Measurements from ENCODE around the gene ABI3BP. TPM values are rescaled to one million over a fixed set of nuclear protein-coding genes. Genes with fewer than 3 reads are reported as not detected.

Gene ABI3BP
- total RNA-seq, 3 donors from 2014 or later, result 13.5 to 70.8 (median 47.0) TPM

DNA sequence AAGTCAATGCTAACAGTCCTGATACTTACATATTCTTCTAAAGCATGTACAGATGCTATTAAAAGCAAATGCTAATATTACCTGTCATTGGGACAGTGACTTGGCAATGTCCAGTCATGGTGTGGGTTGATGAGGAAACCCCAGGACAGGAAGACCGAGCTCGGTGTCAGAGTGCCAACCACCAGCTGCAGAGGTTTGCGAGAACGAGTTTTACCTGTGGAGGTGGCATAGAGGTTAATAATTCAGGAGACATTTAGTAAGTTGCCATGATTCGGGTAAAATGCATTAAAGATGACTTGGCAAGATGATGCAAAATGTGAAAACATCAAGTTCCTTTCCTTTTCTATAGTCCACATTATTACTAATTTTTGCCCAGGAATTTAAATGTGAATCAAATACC lies 94.5 kb downstream of the ABI3BP start:
- no peak for DNase-seq
- intact Hi-C loops (cut with DNase I, micrococcal nuclease), result no loop called here
- H3K4me1 ChIP-seq (ENCODE audit: low read depth), result no peaks in the 10 kb centered on the region
- H3K36me3 ChIP-seq (ENCODE audit: low read depth), result no peaks in the 10 kb centered on the region
- no peak overlapping the region for H3K4me3 ChIP-seq
- H3K9me3 ChIP-seq, result no peaks in the 10 kb centered on the region
- TF ChIP-seq CTCF (IDR thresholded peaks at IDR 0.05), result no peak
- no peak for ATAC-seq

- H3K9me3 ChIP-seq, result no peaks in the 10 kb centered on the region
- ATAC-seq, result no peak
- H3K4me3 ChIP-seq, result no peak overlapping the region
- H3K36me3 ChIP-seq (ENCODE audit: low read depth), result no peaks in the 10 kb centered on the region
- intact Hi-C loops (cut with DNase I, micrococcal nuclease), result no loop called here
- no peak for DNase-seq
- TF ChIP-seq CTCF (IDR thresholded peaks at IDR 0.05), result no peak
- no peaks in the 10 kb centered on the region for H3K4me1 ChIP-seq (ENCODE audit: low read depth)
Measured at GRCh38 chr3:100896994-100897393, 96.2 kb downstream of the ABI3BP start.

GRCh38 chr3:100893590-100893989 lies 99.6 kb downstream of the ABI3BP start:
- DNase-seq (peak in 2 of 3 donors; percentile 27 to 33), ATAC-seq (peak; percentile 25)
- intact Hi-C loops (cut with DNase I, micrococcal nuclease), result no loop called here
- TF ChIP-seq CTCF (IDR thresholded peaks at IDR 0.05), result no peak
- H3K36me3 ChIP-seq (ENCODE audit: low read depth), result no peaks in the 10 kb centered on the region
- no peaks in the 10 kb centered on the region for H3K4me1 ChIP-seq (ENCODE audit: low read depth)
- H3K9me3 ChIP-seq, result no peaks in the 10 kb centered on the region
- H3K4me3 ChIP-seq, result no peak overlapping the region

- Histone ChIP-seq H3K9me3 (no peaks in the 10 kb centered on the region), H3K4me1 (ENCODE audit: low read depth) (no peaks in the 10 kb centered on the region), H3K4me3 (no peak overlapping the region), H3K36me3 (ENCODE audit: low read depth) (no peaks in the 10 kb centered on the region)
- intact Hi-C loops (cut with DNase I, micrococcal nuclease), result no loop called here
- DNase-seq, result peak in 1 of 3 donors; percentile 16
- no peak for TF ChIP-seq CTCF (IDR thresholded peaks at IDR 0.05)
- ATAC-seq, result no peak
Measured at GRCh38 chr3:100893108-100893507, 100.1 kb downstream of the ABI3BP start.

GRCh38 chr3:100891827-100892226 lies 101.4 kb downstream of the ABI3BP start:
- DNase-seq (no peak), ATAC-seq (no peak)
- Histone ChIP-seq H3K4me3 (no peak overlapping the region), H3K9me3 (no peaks in the 10 kb centered on the region), H3K36me3 (ENCODE audit: low read depth) (no peaks in the 10 kb centered on the region), H3K4me1 (ENCODE audit: low read depth) (no peaks in the 10 kb centered on the region)
- intact Hi-C loops (cut with DNase I, micrococcal nuclease), result no loop called here
- no peak for TF ChIP-seq CTCF (IDR thresholded peaks at IDR 0.05)

GRCh38 chr3:100891033-100891432 lies 102.2 kb downstream of the ABI3BP start:
- TF ChIP-seq CTCF (IDR thresholded peaks at IDR 0.05), result no peak
- no peak for DNase-seq
- intact Hi-C loops (cut with DNase I, micrococcal nuclease), result no loop called here
- no peak overlapping the region for H3K4me3 ChIP-seq
- no peak for ATAC-seq
- no peaks in the 10 kb centered on the region for H3K9me3 ChIP-seq
- no peaks in the 10 kb centered on the region for H3K4me1 ChIP-seq (ENCODE audit: low read depth)
- H3K36me3 ChIP-seq (ENCODE audit: low read depth), result no peaks in the 10 kb centered on the region
